Measurements from ENCODE around the gene IFRD1. TPM values are rescaled to one million over a fixed set of nuclear protein-coding genes. Genes with fewer than 3 reads are reported as not detected.

Gene IFRD1, protein sequence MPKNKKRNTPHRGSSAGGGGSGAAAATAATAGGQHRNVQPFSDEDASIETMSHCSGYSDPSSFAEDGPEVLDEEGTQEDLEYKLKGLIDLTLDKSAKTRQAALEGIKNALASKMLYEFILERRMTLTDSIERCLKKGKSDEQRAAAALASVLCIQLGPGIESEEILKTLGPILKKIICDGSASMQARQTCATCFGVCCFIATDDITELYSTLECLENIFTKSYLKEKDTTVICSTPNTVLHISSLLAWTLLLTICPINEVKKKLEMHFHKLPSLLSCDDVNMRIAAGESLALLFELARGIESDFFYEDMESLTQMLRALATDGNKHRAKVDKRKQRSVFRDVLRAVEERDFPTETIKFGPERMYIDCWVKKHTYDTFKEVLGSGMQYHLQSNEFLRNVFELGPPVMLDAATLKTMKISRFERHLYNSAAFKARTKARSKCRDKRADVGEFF
- total RNA-seq (2022; extraction: Qiagen RNA extraction), result 27.0 to 30.2 TPM (median 28.6 TPM) in 5 replicates

DNA sequence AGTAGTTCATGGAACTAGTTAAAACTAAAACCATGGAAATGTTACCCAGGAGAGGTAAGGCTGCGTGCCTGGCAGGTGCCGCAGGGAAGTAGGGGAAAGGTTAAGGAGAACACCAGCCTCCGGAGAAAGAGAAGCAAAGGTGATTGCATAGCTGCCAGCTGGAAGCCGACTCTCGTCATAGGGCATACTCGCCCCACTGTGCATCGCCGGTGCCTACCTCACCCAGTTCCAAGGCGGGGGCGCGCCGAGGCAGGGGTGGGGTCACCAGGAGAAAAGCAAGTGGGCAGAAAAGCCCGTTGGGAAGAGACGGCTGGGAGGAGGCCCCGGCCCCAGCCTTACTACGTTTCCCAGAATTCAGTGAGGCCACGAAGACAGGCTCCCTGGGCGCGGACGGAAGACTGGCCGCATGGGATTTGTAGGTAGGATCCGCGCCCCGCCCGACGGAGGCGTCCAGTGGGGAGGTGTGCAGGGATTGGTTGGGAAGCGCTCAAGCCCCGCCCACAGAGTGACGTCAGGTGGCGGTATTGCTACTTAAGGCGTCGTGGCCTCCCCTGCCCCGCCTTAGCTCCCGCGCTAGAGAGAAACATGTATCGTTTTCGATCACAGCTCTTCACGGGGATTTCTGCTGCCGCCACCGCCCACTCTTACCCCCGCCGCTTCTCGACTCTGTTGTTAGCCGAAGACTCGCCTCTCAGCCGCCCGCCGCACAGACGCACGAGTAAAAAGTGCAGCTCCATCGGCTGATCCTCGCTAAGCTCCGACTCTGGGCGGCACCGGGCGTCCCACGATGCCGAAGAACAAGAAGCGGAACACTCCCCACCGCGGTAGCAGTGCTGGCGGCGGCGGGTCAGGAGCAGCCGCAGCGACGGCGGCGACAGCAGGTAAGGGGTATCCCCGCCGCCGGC is at the start of gene IFRD1:
Gene IFRD1 (plus strand): TSS at position 559 of the 905 bp plus-strand sequence. CDS start 229 bp downstream, at position 788.

Other genes starting within 250 kb of the IFRD1 start
- 5.5 to 10.1 TPM (median 7.4 TPM) in 5 replicates for gene DOCK4, start 244.1 kb upstream of the IFRD1 start, total RNA-seq (2022; extraction: Qiagen RNA extraction)
- 12.0 to 14.8 TPM (median 13.9 TPM) in 5 replicates for gene ZNF277, start 243.8 kb upstream of the IFRD1 start, total RNA-seq (2022; extraction: Qiagen RNA extraction)
- 0.63 to 1.3 TPM (median 1.0 TPM) in 5 replicates for gene LSMEM1, start 30.5 kb downstream of the IFRD1 start, total RNA-seq (2022; extraction: Qiagen RNA extraction)

Data from A549 treated with dexamethasone at 1 μM for 4 hours (cell line).